ENCODE data around the gene COA8.

The COA8 gene

DNA sequence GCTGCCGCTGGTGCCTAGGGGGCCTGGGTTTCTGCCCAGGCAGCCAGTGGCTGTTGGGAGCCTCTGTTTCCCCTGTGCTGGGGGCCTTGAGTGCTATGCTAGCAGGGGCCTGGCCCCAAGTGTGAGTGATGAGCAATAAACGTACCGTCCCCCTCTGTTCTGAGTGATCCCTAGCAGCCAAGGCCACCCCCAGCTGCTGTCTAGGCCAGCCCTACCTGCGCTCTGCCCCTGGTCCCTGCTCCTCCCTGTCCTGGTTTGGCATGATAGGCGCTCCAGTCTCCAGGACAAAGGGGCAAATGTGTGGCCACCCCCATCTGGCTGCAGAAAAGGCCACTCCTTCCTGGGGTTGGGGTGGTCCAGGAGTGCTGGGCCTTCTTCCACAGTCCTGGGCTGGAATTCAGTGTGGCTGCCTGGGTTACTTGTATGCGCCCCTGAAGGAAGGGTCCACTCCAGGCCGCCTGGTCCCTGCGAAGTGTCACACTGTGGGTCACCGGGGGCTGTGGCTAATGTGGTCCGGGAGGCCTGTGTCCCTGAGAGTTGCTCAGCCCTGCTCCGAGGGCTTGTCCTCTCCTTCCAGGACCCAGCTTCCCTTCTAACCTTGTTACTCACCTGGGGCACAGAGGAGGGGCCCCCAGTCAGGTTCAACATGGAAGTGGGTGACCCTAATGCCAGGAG, 26.7 kb upstream of the COA8 start:
- DNase-seq (ENCODE audit: insufficient read length, low spot score) (no peak), FAIRE-seq (no peak)
- TF ChIP-seq, protein P1, sequence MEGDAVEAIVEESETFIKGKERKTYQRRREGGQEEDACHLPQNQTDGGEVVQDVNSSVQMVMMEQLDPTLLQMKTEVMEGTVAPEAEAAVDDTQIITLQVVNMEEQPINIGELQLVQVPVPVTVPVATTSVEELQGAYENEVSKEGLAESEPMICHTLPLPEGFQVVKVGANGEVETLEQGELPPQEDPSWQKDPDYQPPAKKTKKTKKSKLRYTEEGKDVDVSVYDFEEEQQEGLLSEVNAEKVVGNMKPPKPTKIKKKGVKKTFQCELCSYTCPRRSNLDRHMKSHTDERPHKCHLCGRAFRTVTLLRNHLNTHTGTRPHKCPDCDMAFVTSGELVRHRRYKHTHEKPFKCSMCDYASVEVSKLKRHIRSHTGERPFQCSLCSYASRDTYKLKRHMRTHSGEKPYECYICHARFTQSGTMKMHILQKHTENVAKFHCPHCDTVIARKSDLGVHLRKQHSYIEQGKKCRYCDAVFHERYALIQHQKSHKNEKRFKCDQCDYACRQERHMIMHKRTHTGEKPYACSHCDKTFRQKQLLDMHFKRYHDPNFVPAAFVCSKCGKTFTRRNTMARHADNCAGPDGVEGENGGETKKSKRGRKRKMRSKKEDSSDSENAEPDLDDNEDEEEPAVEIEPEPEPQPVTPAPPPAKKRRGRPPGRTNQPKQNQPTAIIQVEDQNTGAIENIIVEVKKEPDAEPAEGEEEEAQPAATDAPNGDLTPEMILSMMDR (IDR thresholded peaks at IDR 0.05; ENCODE audit: insufficient read depth, missing control alignments) = no peak

GRCh38 chr14:103536693-103537092, 26.1 kb upstream of the COA8 start:
- DNase-seq (ENCODE audit: insufficient read length, low spot score) (no peak), FAIRE-seq (no peak)
- TF ChIP-seq, protein P1 (IDR thresholded peaks at IDR 0.05; ENCODE audit: insufficient read depth, missing control alignments) = no peak

- no peak for DNase-seq (ENCODE audit: insufficient read length, low spot score)
- FAIRE-seq = no peak
- TF ChIP-seq, protein P1 (IDR thresholded peaks at IDR 0.05; ENCODE audit: insufficient read depth, missing control alignments) = no peak
Observed at GRCh38 chr14:103537175-103537990, 25.4 kb upstream of the COA8 start.

GRCh38 chr14:103538291-103539055, 24.3 kb upstream of the COA8 start:
- DNase-seq (ENCODE audit: insufficient read length, low spot score) (peak; percentile 77), FAIRE-seq (no peak)
- TF ChIP-seq, protein P1 (IDR thresholded peaks at IDR 0.05; ENCODE audit: insufficient read depth, missing control alignments) = no peak

- FAIRE-seq (no peak), DNase-seq (ENCODE audit: insufficient read length, low spot score) (no peak)
- TF ChIP-seq, protein P1 (IDR thresholded peaks at IDR 0.05; ENCODE audit: insufficient read depth, missing control alignments) = no peak
Observed at GRCh38 chr14:103539056-103539825, 23.5 kb upstream of the COA8 start.

- TF ChIP-seq, protein P1 (IDR thresholded peaks at IDR 0.05; ENCODE audit: insufficient read depth, missing control alignments) = no peak
- DNase-seq (ENCODE audit: insufficient read length, low spot score) = no peak
- FAIRE-seq = no peak
Observed at GRCh38 chr14:103540821-103541708, 21.7 kb upstream of the COA8 start.

All from D721Med (cell line).